DMS114 treated with DMSO at 0.1 percent for 48 hours (cell line): ENCODE results near the gene CD79B.

Experiments used
- DNase-seq: peaks from one replicate; lab custom pipeline; 2025; ENCODE audit not compliant: unreplicated experiment; lab: John Stamatoyannopoulos, UW

Gene CD79B

DNA sequence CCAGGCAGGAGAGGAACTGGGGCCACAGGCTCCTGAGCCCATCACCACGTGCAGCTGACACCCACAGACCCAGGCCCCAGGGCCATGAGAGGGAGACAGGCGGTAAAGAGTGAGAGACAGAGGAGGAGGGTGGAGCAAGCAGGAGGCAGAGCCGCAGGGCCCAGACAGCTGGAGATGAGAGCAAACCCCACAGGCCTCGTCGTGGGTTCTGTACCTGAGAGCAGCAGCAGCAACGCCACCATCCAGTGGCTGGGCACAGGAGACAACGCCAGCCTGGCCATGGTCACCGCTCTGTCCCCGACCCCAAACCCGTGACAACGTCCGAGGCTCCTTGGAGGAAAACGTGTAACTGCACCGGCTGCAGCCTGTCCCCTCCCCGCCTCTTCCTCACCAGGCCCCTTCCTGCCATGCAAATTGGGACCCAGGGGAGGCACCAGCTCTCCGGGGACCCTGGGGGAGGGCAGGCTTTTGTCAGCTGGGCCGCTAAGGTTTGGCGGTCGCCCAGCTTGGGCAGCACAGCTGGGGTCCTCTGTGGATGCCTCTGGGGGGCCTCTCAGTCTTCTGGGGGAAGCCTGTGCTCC is at the start of gene CD79B:
TSS of gene CD79B (minus strand) at position 351 of the 581 bp plus-strand sequence. CDS start at position 281, 70 bp downstream.
- no peak for DNase-seq

GRCh38 chr17:63978272-63979200 is 46.4 kb upstream of the CD79B start:
- no peak for DNase-seq

- no peak for DNase-seq
Observed at GRCh38 chr17:63976702-63977101, 44.6 kb upstream of the CD79B start.

DNA sequence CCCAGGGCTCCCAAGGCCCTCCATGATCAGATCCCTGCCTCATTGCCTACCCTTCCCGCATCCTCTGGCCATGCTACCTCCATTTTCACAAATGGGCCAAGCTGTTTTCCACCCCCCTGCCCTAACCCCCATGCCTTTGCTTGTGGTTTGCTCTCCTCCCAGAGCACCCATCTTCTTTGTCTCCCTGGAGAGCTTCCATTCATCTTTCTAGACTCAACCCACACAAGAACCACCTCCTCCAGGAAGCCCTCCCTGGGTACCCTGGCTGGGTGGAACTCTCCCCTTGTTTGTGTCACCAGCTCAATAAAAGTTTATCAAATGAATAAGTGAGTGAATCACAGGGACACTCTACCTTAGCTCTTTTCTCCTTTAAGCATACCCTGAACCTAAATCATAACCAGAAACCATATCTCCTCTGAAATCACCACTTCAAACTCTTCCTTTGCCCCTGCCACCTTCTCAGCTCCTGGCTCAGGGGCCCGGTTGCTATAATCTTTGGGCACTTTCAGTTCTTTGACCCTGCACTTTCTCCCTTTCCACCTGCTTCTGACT is 43.5 kb upstream of the CD79B start:
- no peak for DNase-seq

DNA sequence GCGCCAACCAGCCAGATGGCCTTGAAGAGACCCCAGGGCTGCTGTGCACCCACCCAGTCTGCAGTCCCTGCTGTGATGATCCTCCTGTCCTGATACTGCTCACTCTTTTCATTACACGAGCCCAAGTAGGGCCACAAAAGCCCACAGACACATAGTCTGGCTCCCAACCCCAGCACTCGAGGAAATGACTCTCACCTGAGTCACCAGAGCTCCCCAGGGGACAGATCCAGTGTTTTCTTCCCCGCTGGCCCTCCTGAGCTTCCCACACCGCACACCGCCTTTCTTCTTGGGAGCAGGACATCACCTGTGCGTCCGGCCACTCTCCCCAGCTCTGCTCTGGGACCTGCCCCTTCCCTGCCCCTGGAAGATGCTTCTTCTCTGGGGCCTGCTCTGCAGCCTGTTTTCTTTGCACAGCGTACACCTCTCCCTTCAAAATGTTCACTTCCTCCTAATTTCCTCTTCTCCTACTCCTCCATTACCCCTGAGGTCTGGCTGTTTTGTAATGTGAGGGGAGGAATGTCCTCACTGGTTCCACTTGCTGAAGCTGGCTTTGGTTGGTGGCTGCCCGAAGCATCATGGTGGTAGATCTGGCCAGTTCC is 42.6 kb upstream of the CD79B start:
- no peak for DNase-seq

- DNase-seq, result no peak
Observed at GRCh38 chr17:63973930-63974593, 41.9 kb upstream of the CD79B start.

DNA sequence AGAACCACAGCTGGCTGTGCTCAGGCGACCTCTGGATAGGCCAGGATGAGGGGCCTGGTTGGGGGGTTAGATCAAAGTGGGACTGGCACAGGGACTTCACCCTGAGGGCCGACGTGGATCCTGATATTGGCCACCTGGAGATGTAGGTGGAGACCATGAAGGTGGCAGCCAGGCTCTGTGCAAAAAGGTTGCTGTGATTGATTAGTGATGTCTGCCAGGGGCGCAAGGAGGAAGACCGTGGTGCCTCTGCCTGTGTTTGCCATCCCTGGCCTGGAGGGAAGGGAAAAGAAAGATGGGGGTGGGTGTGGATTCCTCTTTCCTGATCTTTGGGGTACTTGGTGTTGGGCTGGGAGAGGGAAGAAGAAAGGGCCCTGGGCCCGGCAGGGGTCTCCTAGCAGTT is 41.1 kb upstream of the CD79B start:
- DNase-seq, result no peak

DNA sequence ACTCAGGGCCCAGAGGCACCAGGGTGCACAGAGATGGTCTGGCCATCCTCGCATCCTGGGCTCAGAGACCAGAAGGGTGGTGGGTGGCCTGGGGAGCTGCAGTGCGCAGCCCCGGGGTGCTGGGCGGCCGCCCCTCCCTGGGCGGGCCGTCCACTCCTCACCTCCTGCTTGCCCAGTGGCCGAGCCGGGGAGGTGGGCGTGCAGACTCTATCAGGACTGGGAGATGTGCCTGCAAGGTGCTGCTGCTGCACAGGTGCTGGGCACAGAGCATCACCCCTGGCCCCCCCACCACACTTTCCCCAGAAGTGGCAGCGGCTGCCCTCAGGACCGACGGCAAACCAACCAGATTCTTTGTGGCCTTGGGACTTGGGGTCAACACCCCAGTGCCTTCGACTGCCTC is 40.7 kb upstream of the CD79B start, which contains the start of gene SCN4A:
TSS of gene SCN4A (minus strand) at position 123 of the 400 bp plus-strand sequence. CDS start at position 46, 77 bp downstream.
- no peak for DNase-seq

DNA sequence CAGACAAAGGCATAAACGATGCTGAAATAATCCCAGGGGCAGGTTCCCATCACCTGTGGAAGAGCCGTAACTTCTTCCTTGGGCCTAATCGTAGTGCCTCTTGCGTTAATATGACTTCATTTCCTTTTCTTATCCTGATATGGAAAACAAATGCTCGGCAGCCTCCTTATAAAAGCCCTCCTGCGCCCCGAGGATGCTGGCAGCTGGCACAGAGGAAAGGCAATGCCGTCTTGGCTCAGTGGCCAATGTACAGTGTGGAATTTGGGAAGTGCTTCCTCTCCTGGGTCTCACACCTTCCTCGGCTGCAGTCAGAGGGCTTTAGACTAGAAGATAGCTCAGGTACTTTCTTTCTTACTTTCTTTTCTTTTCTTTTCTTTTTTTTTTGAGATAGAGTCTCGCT is 37.1 kb upstream of the CD79B start:
- DNase-seq, result no peak

DNA sequence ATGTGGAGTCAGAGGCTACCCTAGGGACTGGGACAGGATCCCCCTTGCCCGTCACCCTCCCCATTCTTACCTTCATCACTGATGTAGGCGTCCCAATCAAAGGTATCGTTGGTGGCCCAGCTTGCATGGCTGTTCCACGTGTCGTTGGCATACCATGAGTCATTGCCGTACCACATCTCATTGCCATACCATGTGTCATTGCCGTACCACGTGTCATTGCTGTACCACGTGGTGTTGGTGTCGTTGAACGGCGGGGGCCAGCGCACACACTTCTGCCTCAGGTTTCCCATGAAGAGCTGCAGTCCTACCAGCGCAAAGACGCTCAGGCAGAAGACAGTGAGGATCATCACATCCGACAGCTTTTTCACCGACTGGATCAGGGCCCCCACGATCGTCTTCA is 35.8 kb upstream of the CD79B start:
- no peak for DNase-seq

DNA sequence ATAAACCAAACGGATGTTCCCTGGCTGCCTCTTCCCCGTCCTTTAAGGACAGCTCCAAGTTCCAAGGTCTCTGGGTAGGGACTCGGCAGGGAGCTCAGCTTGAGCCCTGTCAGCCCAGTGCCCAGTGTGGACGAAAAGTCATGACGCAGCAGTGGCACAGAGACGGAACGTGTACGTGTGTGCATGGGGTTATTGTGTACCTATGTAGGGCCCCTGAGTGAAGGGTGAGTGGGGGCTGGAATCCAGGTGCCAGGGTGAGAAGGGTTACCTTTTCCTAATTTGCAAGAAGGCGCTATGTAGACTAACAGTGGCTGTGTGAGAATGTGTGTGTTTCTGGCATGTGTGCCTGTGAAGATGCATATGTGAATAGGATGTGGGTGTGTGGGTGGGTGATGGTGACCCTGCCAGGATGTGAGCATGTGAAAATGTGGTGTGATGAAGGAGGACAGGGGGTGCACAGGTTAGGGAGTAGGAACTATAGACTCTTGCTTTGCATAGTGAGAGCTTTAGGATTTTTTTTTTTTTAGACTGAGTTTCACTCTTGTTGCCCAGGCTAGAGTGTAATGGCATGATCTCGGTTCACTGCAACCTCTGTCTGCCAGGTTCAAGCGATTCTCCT is 34.6 kb upstream of the CD79B start:
- no peak for DNase-seq

- DNase-seq, result no peak
Observed at GRCh38 chr17:63963123-63963522, 31.0 kb upstream of the CD79B start.

DNA sequence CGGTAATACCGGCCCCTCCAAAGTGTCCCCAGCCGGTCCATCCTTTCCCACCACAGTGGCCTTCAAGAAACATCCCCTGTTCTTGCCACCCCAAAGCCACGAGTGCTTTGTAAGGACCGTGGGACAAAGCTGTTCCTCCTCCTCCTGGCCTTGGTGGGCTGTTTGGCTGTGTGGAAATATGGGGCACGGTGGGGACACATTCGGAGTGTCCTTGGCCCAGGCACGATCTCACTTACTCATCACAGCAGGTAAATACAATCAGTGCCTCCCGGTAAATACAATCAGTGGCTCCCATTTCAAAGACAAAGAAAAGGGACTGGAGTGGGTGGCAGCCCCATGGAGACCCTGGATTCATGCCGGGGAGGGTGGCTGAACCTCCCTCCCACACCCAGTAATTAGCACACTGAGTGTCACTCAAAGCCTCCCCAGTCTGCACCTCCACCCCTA is 30.2 kb upstream of the CD79B start:
- DNase-seq, result no peak

DNA sequence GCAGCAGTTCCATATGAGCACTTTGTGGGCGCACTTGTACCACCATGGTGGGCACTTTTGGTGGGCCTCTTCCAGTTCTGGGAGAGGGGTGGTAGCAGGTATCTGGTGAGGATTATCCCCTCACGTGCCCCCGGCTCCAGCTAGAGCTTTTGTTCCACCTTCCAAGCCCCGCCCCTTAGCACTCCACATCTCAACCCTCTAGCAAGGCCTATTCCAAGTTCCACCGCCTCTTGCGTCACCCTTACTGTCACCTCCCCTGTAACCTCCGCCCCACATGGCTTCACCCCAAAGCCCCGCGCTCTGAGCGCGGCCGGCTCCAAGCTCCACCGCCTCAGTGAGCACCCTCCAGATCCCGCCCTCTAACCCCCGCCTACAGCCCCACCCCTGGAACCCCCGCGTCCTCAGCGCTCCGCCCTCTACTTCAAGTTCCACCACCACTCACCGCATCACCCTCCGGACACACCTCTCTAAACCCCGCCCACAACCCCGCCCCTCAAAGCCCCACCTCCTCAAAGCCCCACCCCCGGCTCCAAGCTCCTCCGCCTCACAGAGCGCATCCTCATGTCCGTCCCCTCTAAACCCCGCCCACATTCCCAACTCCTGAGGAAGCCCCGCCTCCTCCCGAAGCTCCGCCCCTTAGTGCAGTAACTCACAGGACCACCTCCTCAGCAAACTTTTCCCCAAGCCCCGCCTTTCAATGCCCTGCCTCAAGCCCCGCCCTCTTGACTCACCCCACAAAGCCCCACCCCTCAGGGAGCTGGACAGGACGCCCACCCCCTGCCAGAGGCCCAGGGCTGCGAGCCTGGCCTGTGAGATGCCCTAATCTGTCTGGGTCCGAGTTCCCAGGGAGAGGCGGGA is 29.5 kb upstream of the CD79B start:
- DNase-seq, result no peak

DNA sequence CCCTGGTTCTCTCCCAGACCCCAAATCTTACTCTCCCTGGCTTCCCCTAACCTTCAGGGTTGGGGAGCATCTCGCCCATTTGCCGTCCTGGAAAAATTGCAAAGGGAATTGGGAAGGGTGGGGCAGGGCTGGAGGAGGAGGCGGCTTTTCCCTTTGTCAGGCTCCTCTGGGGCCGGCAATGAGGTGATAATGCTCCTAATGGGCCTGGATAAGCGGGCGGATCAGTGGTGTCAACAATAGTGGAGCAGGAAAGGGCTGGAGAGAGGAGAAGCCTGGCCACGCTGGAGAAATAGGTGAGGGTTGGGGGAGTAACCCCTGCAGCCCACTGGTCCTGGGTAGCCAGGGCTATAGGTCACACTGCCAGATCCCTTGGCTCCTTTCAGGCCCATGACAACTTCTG is 28.3 kb upstream of the CD79B start:
- DNase-seq, result no peak

- no peak for DNase-seq
Observed at GRCh38 chr17:63960006-63960405, 27.9 kb upstream of the CD79B start.

DNA sequence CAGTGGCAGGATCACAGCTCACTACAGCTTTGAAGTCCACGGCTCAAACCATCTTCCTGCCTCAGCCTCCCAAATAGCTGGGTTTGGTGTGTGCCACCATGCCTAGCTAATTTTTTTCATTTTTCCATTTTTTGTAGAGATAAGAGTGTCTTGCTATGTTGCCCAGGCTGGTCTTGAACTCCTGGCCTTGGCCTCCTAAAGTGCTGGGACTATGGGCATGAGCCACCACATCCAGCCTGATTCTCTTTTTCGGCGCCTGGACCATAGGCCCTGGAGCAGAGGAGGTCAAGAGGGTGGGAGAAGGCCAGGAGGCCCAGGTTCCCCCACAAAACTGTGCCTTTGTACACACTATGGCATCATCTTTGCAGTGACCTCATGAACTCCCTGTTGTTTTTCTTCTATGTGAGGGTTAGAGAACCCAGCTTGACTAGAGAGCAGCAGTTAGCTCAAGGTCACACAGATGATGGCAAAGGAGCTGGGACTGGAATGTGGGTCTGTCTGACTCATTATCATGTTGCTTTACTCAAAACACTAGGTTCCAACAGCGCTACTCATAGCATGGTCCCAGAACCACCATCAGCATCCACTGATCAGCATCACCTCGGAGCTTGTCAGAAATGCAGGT is 24.3 kb upstream of the CD79B start:
- DNase-seq, result no peak

GRCh38 chr17:63955791-63956190 is 23.7 kb upstream of the CD79B start:
- no peak for DNase-seq

GRCh38 chr17:63955232-63955631 is 23.1 kb upstream of the CD79B start:
- no peak for DNase-seq
